Mononuclear cell (primary cell): ENCODE measurements around the gene SEC24B. TPM values are rescaled to one million over a fixed set of nuclear protein-coding genes. Genes with fewer than 3 reads are reported as not detected.
"Not testable (repeated sequence)": the region's sequence is repeated elsewhere in the genome, so short reads cannot be mapped to it uniquely, and the experiment has no call there.

Experiments
- H3K27me3 ChIP-seq: 2 replicates; pipeline ENCODE4 v1.6.0; 2011; ENCODE audit warnings: low read length, control low read depth; ENCODE audit not compliant: insufficient read depth
- H3K4me1 ChIP-seq: 2 replicates; pipeline ENCODE4 v1.5.1; 2011; ENCODE audit warnings: mild to moderate bottlenecking, low read length, control low read depth; ENCODE audit not compliant: insufficient read depth
- H3K4me3 ChIP-seq: 2 replicates; pipeline ENCODE4 v1.5.1; 2011; ENCODE audit warnings: mild to moderate bottlenecking, low read length, moderate library complexity
- H3K9me3 ChIP-seq: 2 replicates; pipeline ENCODE4 v1.5.1; 2011; ENCODE audit warnings: low read depth, mild to moderate bottlenecking, control low read depth, low read length
- total RNA-seq: library from RNA; depleted of rRNA; stranded (reverse); fragments of >200 nt; gene quantifications from one replicate; pipeline ENCODE4 v1.2.3, GENCODE V29; 2012

Gene SEC24B
- total RNA-seq, 1 donor, result 40.0 TPM

- H3K4me3 ChIP-seq, result no peak overlapping the region
- peaks cover 5% of the 10 kb centered on the region for H3K4me1 ChIP-seq
- no peaks in the 10 kb centered on the region for H3K27me3 ChIP-seq
- H3K9me3 ChIP-seq, result no peaks in the 10 kb centered on the region
Measured at GRCh38 chr4:109451544-109452273, 18.1 kb downstream of the SEC24B start.

DNA sequence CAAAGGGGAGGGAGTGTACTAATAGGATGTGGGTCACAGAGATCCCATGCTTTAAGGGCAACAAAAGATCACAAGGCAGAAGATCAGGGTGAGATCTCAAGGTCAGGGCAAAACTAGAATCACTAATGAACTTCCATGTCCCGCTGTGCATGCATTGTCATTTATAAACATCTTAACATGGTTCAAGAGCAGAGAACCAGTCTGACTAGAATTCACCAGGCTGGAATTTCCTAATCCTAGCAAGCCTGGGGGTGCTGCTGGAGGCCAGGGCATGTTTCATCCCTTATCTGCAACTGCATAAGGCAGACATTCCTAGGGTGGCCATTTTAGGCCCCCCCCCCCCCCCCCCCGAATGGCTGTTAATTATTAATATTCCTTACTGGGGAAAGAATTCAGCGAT is 19.5 kb downstream of the SEC24B start:
- not testable (repeated sequence) for H3K4me1 ChIP-seq, H3K9me3 ChIP-seq, H3K4me3 ChIP-seq, H3K27me3 ChIP-seq

DNA sequence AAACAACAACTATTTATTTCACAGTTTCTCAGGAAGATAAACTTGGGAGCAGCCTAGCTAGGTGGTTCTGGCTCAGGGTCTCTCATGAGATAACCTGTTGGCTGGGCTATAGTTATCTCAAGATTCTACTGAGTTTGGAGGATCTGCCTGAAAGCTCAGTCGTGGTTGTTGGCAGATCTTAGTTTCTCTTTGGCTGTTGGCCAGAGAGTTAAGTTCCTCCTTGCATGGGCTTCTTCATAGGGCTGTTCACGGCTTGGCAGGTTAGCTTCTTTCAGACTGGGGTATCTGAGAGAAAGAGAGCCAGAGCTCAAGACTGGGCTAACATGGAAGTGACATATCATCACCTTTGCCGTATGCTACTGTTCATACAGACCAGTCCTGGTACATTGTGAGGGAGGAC is 28.7 kb downstream of the SEC24B start:
- no peaks in the 10 kb centered on the region for H3K27me3 ChIP-seq
- no peaks in the 10 kb centered on the region for H3K9me3 ChIP-seq
- no peaks in the 10 kb centered on the region for H3K4me1 ChIP-seq
- no peak overlapping the region for H3K4me3 ChIP-seq

DNA sequence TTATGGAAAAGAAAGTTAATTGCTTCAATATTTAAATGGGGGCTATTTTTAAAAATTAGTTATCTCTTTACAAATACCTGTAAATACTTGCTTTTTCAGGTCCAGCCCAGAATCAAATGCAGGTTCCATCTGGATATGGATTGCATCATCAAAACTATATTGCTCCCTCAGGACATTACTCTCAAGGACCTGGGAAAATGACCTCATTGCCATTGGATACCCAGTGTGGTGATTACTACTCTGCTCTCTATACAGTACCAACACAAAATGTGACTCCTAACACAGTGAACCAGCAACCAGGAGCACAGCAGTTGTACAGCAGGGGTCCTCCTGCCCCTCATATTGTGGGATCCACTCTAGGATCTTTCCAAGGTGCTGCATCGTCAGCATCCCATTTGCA is 29.2 kb downstream of the SEC24B start:
- Histone ChIP-seq H3K9me3 (no peaks in the 10 kb centered on the region), H3K4me3 (no peak overlapping the region), H3K27me3 (no peaks in the 10 kb centered on the region), H3K4me1 (no peaks in the 10 kb centered on the region)

DNA sequence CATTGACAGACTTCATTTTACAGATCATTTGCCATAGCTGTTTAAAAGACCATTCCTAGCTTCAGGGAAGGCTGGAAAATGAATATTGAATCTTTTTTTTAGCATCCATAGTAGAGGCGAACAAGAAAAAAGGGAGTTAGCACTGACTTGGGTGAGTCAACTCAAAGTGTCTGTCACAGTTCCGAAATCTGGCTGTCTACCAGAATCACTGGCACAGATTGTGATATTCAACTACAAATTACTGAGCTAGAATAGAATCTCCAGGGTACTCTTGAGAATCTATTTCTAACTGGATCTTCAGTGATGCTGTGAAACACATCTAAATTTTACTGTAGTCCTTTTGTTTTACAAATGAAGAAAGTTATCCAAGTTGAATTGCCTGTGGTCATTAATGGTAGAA is 31.5 kb downstream of the SEC24B start:
- no peak overlapping the region for H3K4me3 ChIP-seq
- H3K9me3 ChIP-seq, result no peaks in the 10 kb centered on the region
- H3K4me1 ChIP-seq, result no peaks in the 10 kb centered on the region
- H3K27me3 ChIP-seq, result no peaks in the 10 kb centered on the region

GRCh38 chr4:109469915-109470314 is 36.3 kb downstream of the SEC24B start:
- Histone ChIP-seq H3K4me3 (no peak overlapping the region), H3K9me3 (no peaks in the 10 kb centered on the region), H3K27me3 (no peaks in the 10 kb centered on the region), H3K4me1 (no peaks in the 10 kb centered on the region)

DNA sequence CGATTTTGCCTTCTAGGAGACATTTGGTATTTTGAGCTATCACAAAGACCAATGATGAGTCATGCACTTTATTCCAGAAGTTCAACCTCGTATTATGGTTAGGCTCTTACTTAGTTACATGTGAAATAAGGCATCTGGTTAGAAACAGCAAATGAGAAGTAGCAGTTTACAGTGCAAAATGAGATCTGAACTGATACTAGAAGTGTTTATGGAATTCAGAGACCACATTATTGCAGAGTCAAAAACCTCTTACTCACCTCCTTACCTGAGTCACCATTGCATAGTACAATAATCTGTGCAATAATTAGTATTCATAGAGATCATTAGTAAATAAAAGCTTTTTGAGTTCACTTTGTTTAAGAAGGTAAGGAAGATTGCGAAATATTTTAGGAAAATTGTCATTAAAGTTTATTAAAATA is 38.7 kb downstream of the SEC24B start:
- H3K27me3 ChIP-seq, result no peaks in the 10 kb centered on the region
- no peaks in the 10 kb centered on the region for H3K9me3 ChIP-seq
- no peaks in the 10 kb centered on the region for H3K4me1 ChIP-seq
- no peak overlapping the region for H3K4me3 ChIP-seq

DNA sequence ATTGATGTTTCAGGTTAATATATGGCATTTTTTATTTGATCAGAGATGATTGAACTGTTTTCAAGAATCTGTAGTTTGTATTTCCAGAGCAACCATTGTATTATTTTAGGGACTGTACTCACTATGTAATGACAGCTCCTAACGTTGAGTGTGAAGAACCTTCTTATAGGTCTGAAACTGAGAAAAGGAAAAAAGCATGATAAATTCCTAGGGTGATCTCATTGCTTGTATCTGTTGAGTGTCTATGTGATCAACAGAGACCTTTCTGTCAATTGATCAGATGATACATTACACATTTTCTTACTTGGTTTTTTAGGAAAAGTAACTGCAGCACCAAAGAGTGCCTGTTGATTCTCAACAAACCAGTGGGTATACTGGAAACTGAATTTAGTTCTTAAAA is 40.2 kb downstream of the SEC24B start:
- H3K4me3 ChIP-seq, result no peak overlapping the region
- no peaks in the 10 kb centered on the region for H3K27me3 ChIP-seq
- no peaks in the 10 kb centered on the region for H3K9me3 ChIP-seq
- H3K4me1 ChIP-seq, result no peaks in the 10 kb centered on the region

DNA sequence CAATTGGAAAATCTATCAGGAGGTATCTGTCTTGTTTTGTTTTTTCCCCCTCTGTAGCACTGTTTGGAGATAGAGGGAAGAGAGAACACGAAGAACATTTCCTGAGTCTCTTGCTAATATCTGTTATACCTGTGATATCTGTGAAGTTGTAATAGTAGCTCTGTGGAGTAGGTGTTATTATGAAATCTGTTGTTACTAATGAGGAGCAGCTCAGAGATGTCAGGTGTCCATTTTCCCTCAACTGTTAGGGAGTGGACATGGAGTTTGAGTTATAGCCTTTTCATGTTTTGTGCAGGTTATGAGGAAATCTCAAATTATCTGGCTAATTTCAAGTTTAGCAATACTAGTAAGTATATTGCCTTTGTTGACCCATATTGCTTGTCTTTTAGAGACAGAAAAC is 52.4 kb downstream of the SEC24B start:
- no peak overlapping the region for H3K4me3 ChIP-seq
- H3K9me3 ChIP-seq, result no peaks in the 10 kb centered on the region
- H3K27me3 ChIP-seq, result no peaks in the 10 kb centered on the region

DNA sequence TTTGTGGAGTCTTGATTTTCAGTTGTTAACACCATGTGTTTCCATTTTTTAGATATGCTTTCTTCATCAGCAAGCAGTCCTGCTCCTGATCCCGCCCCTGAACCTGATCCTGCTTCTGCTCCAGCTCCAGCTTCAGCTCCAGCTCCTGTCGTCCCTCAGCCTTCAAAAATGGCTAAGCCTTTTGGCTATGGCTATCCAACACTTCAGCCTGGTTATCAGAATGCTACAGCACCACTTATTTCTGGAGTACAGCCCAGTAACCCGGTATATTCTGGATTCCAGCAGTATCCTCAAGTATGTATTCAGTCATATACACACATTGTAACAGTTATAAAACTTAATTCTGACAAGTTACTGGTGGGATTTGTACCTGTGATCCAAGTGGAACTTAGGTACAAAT is 60.9 kb downstream of the SEC24B start:
- Histone ChIP-seq H3K4me3 (no peak overlapping the region), H3K4me1 (no peaks in the 10 kb centered on the region), H3K27me3 (no peaks in the 10 kb centered on the region), H3K9me3 (no peaks in the 10 kb centered on the region)

More for the DNA sequence above, 52.4 kb downstream of the SEC24B start:
- H3K4me1 ChIP-seq, result no peaks in the 10 kb centered on the region

- no peaks in the 10 kb centered on the region for H3K9me3 ChIP-seq
- no peaks in the 10 kb centered on the region for H3K4me1 ChIP-seq
Measured at GRCh38 chr4:109495514-109495913, 61.9 kb downstream of the SEC24B start.

GRCh38 chr4:109496875-109497274 is 63.3 kb downstream of the SEC24B start:
- no peaks in the 10 kb centered on the region for H3K9me3 ChIP-seq
- H3K4me1 ChIP-seq, result no peaks in the 10 kb centered on the region
- no peak overlapping the region for H3K4me3 ChIP-seq
- H3K27me3 ChIP-seq, result no peaks in the 10 kb centered on the region

More at GRCh38 chr4:109495514-109495913, 61.9 kb downstream of the SEC24B start:
- no peaks in the 10 kb centered on the region for H3K27me3 ChIP-seq
- no peak overlapping the region for H3K4me3 ChIP-seq

DNA sequence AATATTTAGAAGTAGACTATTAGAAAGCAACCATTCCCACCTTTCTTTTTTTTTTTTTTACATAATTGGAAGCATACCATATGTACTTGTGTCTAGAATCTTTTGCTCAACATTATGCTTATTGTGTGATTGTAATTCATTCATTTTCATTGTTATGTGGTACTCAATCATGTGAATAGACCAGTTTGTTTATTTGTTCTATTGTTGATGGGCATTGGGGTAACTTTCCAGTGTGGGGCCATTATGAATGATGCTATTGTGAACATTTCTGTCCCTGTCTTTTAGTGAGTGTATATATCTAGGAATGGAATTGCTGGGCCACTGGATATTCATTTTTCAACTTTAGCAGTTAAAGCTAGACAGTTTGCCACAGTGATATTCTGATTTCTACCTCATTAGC is 63.9 kb downstream of the SEC24B start:
- Histone ChIP-seq H3K4me1 (no peaks in the 10 kb centered on the region), H3K4me3 (no peak overlapping the region), H3K27me3 (no peaks in the 10 kb centered on the region), H3K9me3 (no peaks in the 10 kb centered on the region)

GRCh38 chr4:109499513-109499912 is 65.9 kb downstream of the SEC24B start:
- Histone ChIP-seq H3K4me1 (no peaks in the 10 kb centered on the region), H3K27me3 (no peaks in the 10 kb centered on the region), H3K9me3 (no peaks in the 10 kb centered on the region), H3K4me3 (no peak overlapping the region)

DNA sequence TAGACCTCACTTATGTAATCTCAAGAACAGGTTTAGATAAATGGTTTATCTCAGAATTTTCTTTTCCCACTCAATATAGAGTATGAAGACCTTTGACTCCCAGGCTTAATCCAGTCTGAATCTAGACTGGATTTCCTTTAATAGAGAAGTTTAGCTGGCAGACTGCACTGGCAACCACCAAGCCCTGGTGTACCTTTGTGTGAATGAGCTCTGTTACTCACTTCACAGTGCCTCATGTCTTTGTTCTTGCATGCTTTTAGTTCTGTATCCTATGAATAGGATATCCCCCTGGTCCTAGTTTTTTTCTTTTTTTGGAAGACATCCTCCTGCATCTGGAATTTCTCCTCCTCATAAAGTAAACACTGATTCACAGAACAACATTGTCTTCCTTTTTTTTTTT is 73.3 kb downstream of the SEC24B start:
- Histone ChIP-seq H3K27me3 (no peaks in the 10 kb centered on the region), H3K9me3 (no peaks in the 10 kb centered on the region)

GRCh38 chr4:109510687-109511086 is 77.1 kb downstream of the SEC24B start:
- Histone ChIP-seq H3K4me3 (no peak overlapping the region), H3K9me3 (no peaks in the 10 kb centered on the region), H3K27me3 (no peaks in the 10 kb centered on the region), H3K4me1 (no peaks in the 10 kb centered on the region)

More for the DNA sequence above, 73.3 kb downstream of the SEC24B start:
- Histone ChIP-seq H3K4me3 (no peak overlapping the region), H3K4me1 (no peaks in the 10 kb centered on the region)
